ENCODE results near the gene AGMO.

DNA sequence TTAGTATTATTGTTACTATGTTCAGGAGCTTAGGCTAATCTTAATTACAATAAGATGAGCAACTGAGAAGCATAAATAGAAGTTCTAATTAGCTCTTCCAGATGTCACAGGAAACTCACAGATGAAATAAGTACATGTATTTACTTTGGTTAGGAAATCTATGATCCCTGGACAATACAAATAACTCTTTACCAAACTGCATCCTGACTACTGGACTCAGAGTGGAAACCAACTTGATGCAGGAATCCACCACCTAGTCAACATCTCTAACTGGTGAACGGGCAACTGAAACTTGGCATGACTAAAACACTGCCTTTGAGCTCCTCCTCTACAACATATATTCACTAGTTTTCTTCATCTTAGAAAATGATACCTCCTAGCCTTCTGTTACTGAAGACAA is 193.2 kb downstream of the AGMO start:
- no peak for TF ChIP-seq POLR2A (IDR thresholded peaks at IDR 0.05)
- TF ChIP-seq, protein P1, sequence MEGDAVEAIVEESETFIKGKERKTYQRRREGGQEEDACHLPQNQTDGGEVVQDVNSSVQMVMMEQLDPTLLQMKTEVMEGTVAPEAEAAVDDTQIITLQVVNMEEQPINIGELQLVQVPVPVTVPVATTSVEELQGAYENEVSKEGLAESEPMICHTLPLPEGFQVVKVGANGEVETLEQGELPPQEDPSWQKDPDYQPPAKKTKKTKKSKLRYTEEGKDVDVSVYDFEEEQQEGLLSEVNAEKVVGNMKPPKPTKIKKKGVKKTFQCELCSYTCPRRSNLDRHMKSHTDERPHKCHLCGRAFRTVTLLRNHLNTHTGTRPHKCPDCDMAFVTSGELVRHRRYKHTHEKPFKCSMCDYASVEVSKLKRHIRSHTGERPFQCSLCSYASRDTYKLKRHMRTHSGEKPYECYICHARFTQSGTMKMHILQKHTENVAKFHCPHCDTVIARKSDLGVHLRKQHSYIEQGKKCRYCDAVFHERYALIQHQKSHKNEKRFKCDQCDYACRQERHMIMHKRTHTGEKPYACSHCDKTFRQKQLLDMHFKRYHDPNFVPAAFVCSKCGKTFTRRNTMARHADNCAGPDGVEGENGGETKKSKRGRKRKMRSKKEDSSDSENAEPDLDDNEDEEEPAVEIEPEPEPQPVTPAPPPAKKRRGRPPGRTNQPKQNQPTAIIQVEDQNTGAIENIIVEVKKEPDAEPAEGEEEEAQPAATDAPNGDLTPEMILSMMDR (IDR thresholded peaks at IDR 0.05) = no peak

Data from testis (tissue), 2 donors.